Gastrocnemius medialis (tissue), 4 donors: ENCODE results near the gene KAT8. TPM values are rescaled to one million over a fixed set of nuclear protein-coding genes. Genes with fewer than 3 reads are reported as not detected.
A peak's percentile ranks its signal among the peaks of the same experiment; 100 is the strongest.
"Not testable (repeated sequence)": the region's sequence is repeated elsewhere in the genome, so short reads cannot be mapped to it uniquely, and the experiment has no call there.

Experiments used
- ATAC-seq, 2 donors: fragments of 150-250 bp; one replicate each; pipeline ENCODE4 v1.9.1; 2016
- DNase-seq, 2 donors: peaks; one replicate each; pipeline ENCODE4 v3.0.0-alpha.2; 2019
- H3K27ac ChIP-seq, 4 donors: fragments of 200-600 bp; sonication (generic); 1 replicate in 1 of 4; 2 replicates in 3 of 4; pipeline ENCODE4 v1.5.1; 2016 to 2018; ENCODE audit warnings: mild to moderate bottlenecking in 2 of 4, moderate library complexity in 1 of 4
- H3K27me3 ChIP-seq, 3 donors: fragments of 200-600 bp; sonication (generic) in 2 of 3; 1 replicate in 1 of 3; 2 replicates in 2 of 3; pipeline versions ENCODE4 v1.5.1 to v1.6.0; 2016 to 2019; ENCODE audit warnings: mild to moderate bottlenecking in 1 of 3, moderate library complexity in 1 of 3
- H3K36me3 ChIP-seq, 2 donors: fragments of 200-600 bp; sonication (generic) in 1 of 2; one replicate each; pipeline ENCODE4 v1.5.1; 2017 to 2018
- H3K4me1 ChIP-seq, 2 donors: fragments of 200-600 bp; sonication (generic) in 1 of 2; one replicate each; pipeline ENCODE4 v1.5.1; 2016 to 2017; ENCODE audit warnings: mild to moderate bottlenecking in 2 of 2
- H3K4me3 ChIP-seq, 4 donors: fragments of 200-600 bp; sonication (generic) in 3 of 4; 1 replicate in 1 of 4; 2 replicates in 3 of 4; pipeline ENCODE4 v1.5.1; 2016 to 2019; ENCODE audit warnings: mild to moderate bottlenecking in 2 of 4
- H3K9me3 ChIP-seq, 3 donors: fragments of 200-600 bp; sonication (generic) in 2 of 3; 1 replicate in 1 of 3; 2 replicates in 2 of 3; pipeline ENCODE4 v1.5.1; 2016 to 2019
- CTCF ChIP-seq, 5 experiments: fragments of 450-650 bp in 3 of 5; fragments of 200-600 bp in 2 of 5; sonication (generic) in 2 of 5; IDR thresholded peaks in 4 of 5; conservative IDR thresholded peaks in 1 of 5; 1 replicate in 4 of 5; 2 replicates in 1 of 5; pipeline ENCODE4 v1.5.1; 2016 to 2019; ENCODE audit warnings: antibody characterized with exemption in 5 of 5, mild to moderate bottlenecking in 3 of 5, moderate library complexity in 3 of 5
- POLR2A ChIP-seq, 2 donors: fragments of 450-650 bp; IDR thresholded peaks; one replicate each; pipeline ENCODE4 v1.6.1; 2017; ENCODE audit warnings: antibody characterized with exemption in 2 of 2, mild to moderate bottlenecking in 2 of 2, moderate library complexity in 2 of 2
- in situ Hi-C, 4 donors: fragments of 200-750 bp; cut with MboI; loops; one replicate each; pipeline versions ENCODE4 v1.15.0 to v1.8.0; 2017; ENCODE audit warnings: low sequenced_read_pairs in 4 of 4
- intact Hi-C: fragments of 100-400 bp; cut with DNase I; formaldehyde crosslinking; loops from one replicate; pipeline ENCODE4 v1.15.1; 2023; ENCODE audit warnings: low total_unique reads
- total RNA-seq, 4 donors: library from RNA; depleted of rRNA; stranded (reverse); fragments of >200 nt; gene quantifications; one replicate each; pipeline versions ENCODE4 v1.1.0 to v1.2.3, GENCODE V29; 2016

Gene KAT8
- total RNA-seq, 4 donors from 2014 or later: 44.3 to 102 (median 54.3) TPM

GRCh38 chr16:31142109-31143010 lies 24.9 kb downstream of the KAT8 start:
- Histone ChIP-seq H3K36me3 (no peaks in the 10 kb centered on the region), H3K4me1 (peaks cover 19 to 22% of the 10 kb centered on the region in 2 donors), H3K27ac (peak overlapping the region; percentile 79 to 88 (median 82)), H3K27me3 (no peaks in the 10 kb centered on the region), H3K9me3 (no peaks in the 10 kb centered on the region), H3K4me3 (peak overlapping the region; percentile 42 to 75 (median 58))
- in situ Hi-C loops: no loop called here
- DNase-seq (peak; percentile 97 to 99), ATAC-seq (peak; percentile 78 to 83)
- TF ChIP-seq CTCF (IDR thresholded peaks at IDR 0.05 in 4 of 5, conservative IDR thresholded peaks at IDR 0.05 in 1 of 5): peak; percentile 98 to 100 (median 99)
- TF ChIP-seq POLR2A (IDR thresholded peaks at IDR 0.05): peak; percentile 28 to 46
- intact Hi-C loops: loop anchor here (1.0 to 2.0 kb wide), 8 partner anchors 24 to 316 kb away; partner anchors contain the start of genes ARMC5, STX4, VKORC1 and ZNF646

- ATAC-seq (no peak), DNase-seq (peak in 1 of 2 donors; percentile 32)
- Histone ChIP-seq H3K4me3 (peak overlapping the region; percentile 42 to 75 (median 58)), H3K9me3 (no peaks in the 10 kb centered on the region), H3K27ac (peak overlapping the region; percentile 63 to 88 (median 82)), H3K27me3 (no peaks in the 10 kb centered on the region), H3K4me1 (peaks cover 18 to 19% of the 10 kb centered on the region in 2 donors), H3K36me3 (no peaks in the 10 kb centered on the region)
- TF ChIP-seq CTCF (IDR thresholded peaks at IDR 0.05 in 4 of 5, conservative IDR thresholded peaks at IDR 0.05 in 1 of 5): no peak
- TF ChIP-seq POLR2A (IDR thresholded peaks at IDR 0.05): no peak
- intact Hi-C loops: loop anchor here (2.0 kb wide), 2 partner anchors 38 to 316 kb away; partner anchors contain the start of gene ARMC5
- in situ Hi-C loops: no loop called here
These were observed 25.7 kb downstream of the KAT8 start for GRCh38 chr16:31143011-31143693.

GRCh38 chr16:31143694-31144148 lies 26.3 kb downstream of the KAT8 start:
- ATAC-seq (no peak), DNase-seq (no peak)
- Histone ChIP-seq H3K27me3 (no peaks in the 10 kb centered on the region), H3K9me3 (no peaks in the 10 kb centered on the region), H3K4me1 (peaks cover 12 to 13% of the 10 kb centered on the region in 2 donors), H3K36me3 (no peaks in the 10 kb centered on the region), H3K4me3 (no peak overlapping the region), H3K27ac (no peak overlapping the region)
- intact Hi-C loops (loop anchor here (2.0 kb wide), 2 partner anchors 39 to 315 kb away; partner anchors contain the start of gene ARMC5), in situ Hi-C loops (no loop called here)
- TF ChIP-seq CTCF (IDR thresholded peaks at IDR 0.05 in 4 of 5, conservative IDR thresholded peaks at IDR 0.05 in 1 of 5) (no peak), POLR2A (IDR thresholded peaks at IDR 0.05) (no peak)

GRCh38 chr16:31144418-31144817 lies 27.0 kb downstream of the KAT8 start:
- ATAC-seq, H3K4me3 ChIP-seq, H3K9me3 ChIP-seq, H3K27me3 ChIP-seq, DNase-seq, intact Hi-C loops, H3K27ac ChIP-seq, H3K36me3 ChIP-seq, H3K4me1 ChIP-seq, in situ Hi-C loops: not testable (repeated sequence)
